PC-3 (cell line): ENCODE measurements around the gene LRRC52. TPM values are rescaled to one million over a fixed set of nuclear protein-coding genes. Genes with fewer than 3 reads are reported as not detected.

Source experiments
- ATAC-seq: fragments of 200-7000 bp; cut with Tn5 transposase; 2 replicates; pipeline ENCODE4 v1.9.1; 2020; ENCODE audit warnings: mild to moderate bottlenecking, moderate library complexity
- BruUV-seq: library from RNA; stranded (reverse); fragments of 400-500 nt; replicated peaks from 2 replicates; lab custom pipeline; 2021; lab: Mats Ljungman, UMichigan
- CTCF ChIA-PET: fragments of 300-600 bp; sonication (Branson Sonifier 250); formaldehyde crosslinking; loops from one replicate; lab custom pipeline; 2022; ENCODE audit warnings: antibody characterized with exemption; lab: Charles Lee
- POLR2A ChIA-PET: fragments of 300-600 bp; sonication (Branson Sonifier 250); formaldehyde crosslinking; loops from one replicate; lab custom pipeline; 2022; ENCODE audit warnings: antibody characterized with exemption; ENCODE audit not compliant: unreplicated experiment; lab: Charles Lee
- DNase-seq: peaks from one replicate; pipeline ENCODE4 v3.0.0-alpha.2; 2015
- H2AFZ ChIP-seq: fragments of 300-600 bp; sonication (generic); 2 replicates; pipeline ENCODE4 v1.6.0; 2016; ENCODE audit warnings: antibody characterized with exemption, low read length
- H3F3A ChIP-seq: fragments of 300-600 bp; sonication (generic); one replicate; pipeline ENCODE4 v1.6.0; 2017; ENCODE audit warnings: antibody characterized with exemption, low read length, control low read depth, mild to moderate bottlenecking; ENCODE audit not compliant: unreplicated experiment
- H3K27ac ChIP-seq: fragments of 300-600 bp; sonication (generic); 2 replicates; pipeline ENCODE4 v1.5.1; 2016; ENCODE audit warnings: mild to moderate bottlenecking, low read length
- H3K27me3 ChIP-seq: fragments of 300-600 bp; sonication (generic); 2 replicates; pipeline ENCODE4 v1.6.1; 2016; ENCODE audit warnings: low read length, mixed read lengths
- H3K36me3 ChIP-seq: fragments of 300-600 bp; sonication (generic); 2 replicates; pipeline ENCODE4 v1.6.1; 2016; ENCODE audit warnings: low read depth, mixed run types, low read length, mixed read lengths
- H3K4me1 ChIP-seq: fragments of 300-600 bp; sonication (generic); 2 replicates; pipeline ENCODE4 v1.5.1; 2016; ENCODE audit warnings: low read length; ENCODE audit not compliant: insufficient read depth
- H3K4me2 ChIP-seq: fragments of 300-600 bp; sonication (generic); 2 replicates; pipeline ENCODE4 v1.6.0; 2016; ENCODE audit warnings: low read length
- H3K4me3 ChIP-seq: fragments of 300-600 bp; sonication (generic); 2 replicates; pipeline ENCODE4 v1.5.1; 2016; ENCODE audit warnings: mild to moderate bottlenecking, low read length, mixed read lengths
- H3K79me2 ChIP-seq: fragments of 300-600 bp; sonication (generic); 2 replicates; pipeline ENCODE4 v1.6.1; 2017; ENCODE audit warnings: low read length, mixed read lengths
- H3K9ac ChIP-seq: fragments of 300-600 bp; sonication (generic); 2 replicates; pipeline ENCODE4 v1.6.0; 2016; ENCODE audit warnings: mild to moderate bottlenecking, low read length
- H3K9me2 ChIP-seq: fragments of 300-600 bp; sonication (generic); replicated peaks from 2 replicates; pipeline ENCODE4 v1.6.1; 2016; ENCODE audit warnings: mixed run types, low read length, mixed read lengths
- H3K9me3 ChIP-seq: fragments of 300-600 bp; sonication (generic); 2 replicates; pipeline ENCODE4 v1.6.1; 2016; ENCODE audit warnings: low read length, mixed read lengths
- H4K20me1 ChIP-seq: fragments of 300-600 bp; sonication (generic); 2 replicates; pipeline ENCODE4 v1.6.1; 2016; ENCODE audit warnings: low read length, mixed read lengths
- EZH2 ChIP-seq: fragments of 300-600 bp; sonication (generic); IDR thresholded peaks from one replicate; pipeline ENCODE4 v1.6.1; 2017; ENCODE audit warnings: antibody characterized with exemption, mild to moderate bottlenecking, low read length; ENCODE audit not compliant: unreplicated experiment
- EZH2phosphoT487 ChIP-seq: fragments of 300-600 bp; sonication (generic); IDR thresholded peaks from 2 replicates; pipeline ENCODE4 v1.6.1; 2018; ENCODE audit warnings: mild to moderate bottlenecking, antibody characterized with exemption, low read length, borderline replicate concordance
- intact Hi-C: fragments of 100-400 bp; cut with micrococcal nuclease; formaldehyde crosslinking; loops from 2 replicates; pipeline ENCODE4 v1.9.0; 2023
- total RNA-seq: library from RNA; depleted of rRNA; stranded (reverse); fragments of >200 nt; gene quantifications from 2 replicates; pipeline ENCODE4 v1.2.3, GENCODE V29; 2014
- TF ChIP-seq, protein P1 (sequence below): fragments of 300-600 bp; sonication (generic); conservative IDR thresholded peaks from 2 replicates; pipeline ENCODE4 v1.5.1; 2017; ENCODE audit warnings: antibody characterized with exemption, low read depth, mild to moderate bottlenecking, low read length

Gene LRRC52
- total RNA-seq, 1 experiment from 2014 or later = not detected

DNA sequence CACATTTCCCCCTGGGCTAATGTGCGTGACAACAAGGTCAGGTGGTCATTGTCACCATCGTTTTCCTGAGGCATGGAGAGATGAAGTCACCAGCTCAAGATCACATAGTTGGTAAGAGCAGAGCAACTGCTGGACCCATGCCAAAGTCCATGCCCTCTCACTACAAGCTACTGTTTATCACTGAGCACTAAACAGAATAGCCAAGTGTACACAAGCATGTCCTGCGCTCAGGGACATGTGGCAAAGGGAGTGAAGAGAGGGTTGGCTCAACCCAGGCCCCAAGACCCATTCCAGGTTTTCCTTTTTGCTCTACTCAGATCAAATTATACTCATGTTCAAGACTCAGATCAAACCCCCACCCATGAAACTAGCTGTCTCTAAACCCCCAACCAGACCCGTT is 20.8 kb downstream of the LRRC52 start:
- intact Hi-C loops = no loop called here

DNA sequence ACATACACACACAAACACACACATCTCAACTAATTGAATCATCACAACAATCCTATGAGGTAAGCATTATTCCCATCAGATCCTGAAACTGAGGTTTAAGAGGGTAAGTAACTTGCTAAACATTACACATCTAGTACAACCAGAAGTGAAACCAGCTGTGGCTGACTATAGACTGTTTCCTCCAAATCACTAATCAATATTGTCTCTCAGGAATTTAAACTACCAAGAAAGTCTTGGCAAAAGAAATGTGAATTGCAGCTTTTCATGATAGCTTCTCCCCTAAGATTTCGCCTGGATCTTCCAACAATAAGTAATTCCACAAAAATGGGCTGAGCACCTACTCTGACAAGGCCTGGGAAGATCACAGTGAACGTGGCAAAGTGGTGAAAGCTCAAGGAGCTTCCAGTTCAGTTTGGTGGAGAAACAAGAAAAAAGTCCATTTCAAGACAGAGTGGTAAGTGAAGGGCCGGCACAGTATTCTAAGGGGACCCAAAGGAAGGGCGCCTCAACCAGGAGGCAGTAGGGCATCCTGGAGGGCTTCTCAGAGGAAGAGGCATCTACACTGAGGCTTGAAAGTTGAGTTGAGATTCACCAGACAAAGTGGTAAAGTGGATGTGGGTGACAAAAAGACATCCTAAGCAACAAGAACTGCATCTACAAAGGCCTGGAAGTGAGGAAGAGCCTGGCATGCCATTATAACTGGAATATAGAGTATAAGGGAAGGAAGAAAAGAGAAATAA is 22.1 kb downstream of the LRRC52 start:
- ChIA-PET POLR2A (no interaction called here), CTCF (no interaction called here)
- H3K27ac ChIP-seq = no peak overlapping the region
- peaks cover 84% of the 10 kb centered on the region for H3K27me3 ChIP-seq
- H3K9me3 ChIP-seq = no peaks in the 10 kb centered on the region
- intact Hi-C loops = no loop called here
- DNase-seq (no peak), ATAC-seq (no peak)
- no peaks in the 10 kb centered on the region for H3K36me3 ChIP-seq
- H3K4me1 ChIP-seq = no peaks in the 10 kb centered on the region
- H3F3A ChIP-seq = no peaks in the 10 kb centered on the region
- BruUV-seq = no TSS peak
- no peak overlapping the region for H3K4me3 ChIP-seq
- H3K4me2 ChIP-seq = no peak overlapping the region
- H2AFZ ChIP-seq = no peak overlapping the region
- H3K9ac ChIP-seq = no peak overlapping the region
- no peaks in the 10 kb centered on the region for H4K20me1 ChIP-seq
- H3K9me2 ChIP-seq = no peaks in the 10 kb centered on the region
- no peaks in the 10 kb centered on the region for H3K79me2 ChIP-seq
- TF ChIP-seq, protein P1, sequence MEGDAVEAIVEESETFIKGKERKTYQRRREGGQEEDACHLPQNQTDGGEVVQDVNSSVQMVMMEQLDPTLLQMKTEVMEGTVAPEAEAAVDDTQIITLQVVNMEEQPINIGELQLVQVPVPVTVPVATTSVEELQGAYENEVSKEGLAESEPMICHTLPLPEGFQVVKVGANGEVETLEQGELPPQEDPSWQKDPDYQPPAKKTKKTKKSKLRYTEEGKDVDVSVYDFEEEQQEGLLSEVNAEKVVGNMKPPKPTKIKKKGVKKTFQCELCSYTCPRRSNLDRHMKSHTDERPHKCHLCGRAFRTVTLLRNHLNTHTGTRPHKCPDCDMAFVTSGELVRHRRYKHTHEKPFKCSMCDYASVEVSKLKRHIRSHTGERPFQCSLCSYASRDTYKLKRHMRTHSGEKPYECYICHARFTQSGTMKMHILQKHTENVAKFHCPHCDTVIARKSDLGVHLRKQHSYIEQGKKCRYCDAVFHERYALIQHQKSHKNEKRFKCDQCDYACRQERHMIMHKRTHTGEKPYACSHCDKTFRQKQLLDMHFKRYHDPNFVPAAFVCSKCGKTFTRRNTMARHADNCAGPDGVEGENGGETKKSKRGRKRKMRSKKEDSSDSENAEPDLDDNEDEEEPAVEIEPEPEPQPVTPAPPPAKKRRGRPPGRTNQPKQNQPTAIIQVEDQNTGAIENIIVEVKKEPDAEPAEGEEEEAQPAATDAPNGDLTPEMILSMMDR = no peak
- TF ChIP-seq EZH2 (no peak), EZH2phosphoT487 (no peak)

More for the DNA sequence above, 20.8 kb downstream of the LRRC52 start:
- no peaks in the 10 kb centered on the region for H3K9me2 ChIP-seq
- H3K36me3 ChIP-seq = no peaks in the 10 kb centered on the region
- no peak overlapping the region for H3K27ac ChIP-seq
- no peaks in the 10 kb centered on the region for H3K4me1 ChIP-seq
- no peak overlapping the region for H3K9ac ChIP-seq
- ChIA-PET CTCF (no interaction called here), POLR2A (no interaction called here)
- H2AFZ ChIP-seq = no peak overlapping the region
- no peaks in the 10 kb centered on the region for H3K9me3 ChIP-seq
- TF ChIP-seq, protein P1 = no peak
- TF ChIP-seq EZH2 (no peak), EZH2phosphoT487 (no peak)
- no peak for DNase-seq
- no peak overlapping the region for H3K4me3 ChIP-seq
- no TSS peak for BruUV-seq
- no peak for ATAC-seq
- no peaks in the 10 kb centered on the region for H3F3A ChIP-seq
- no peaks in the 10 kb centered on the region for H4K20me1 ChIP-seq
- peaks cover 83% of the 10 kb centered on the region for H3K27me3 ChIP-seq
- no peak overlapping the region for H3K4me2 ChIP-seq
- H3K79me2 ChIP-seq = no peaks in the 10 kb centered on the region

DNA sequence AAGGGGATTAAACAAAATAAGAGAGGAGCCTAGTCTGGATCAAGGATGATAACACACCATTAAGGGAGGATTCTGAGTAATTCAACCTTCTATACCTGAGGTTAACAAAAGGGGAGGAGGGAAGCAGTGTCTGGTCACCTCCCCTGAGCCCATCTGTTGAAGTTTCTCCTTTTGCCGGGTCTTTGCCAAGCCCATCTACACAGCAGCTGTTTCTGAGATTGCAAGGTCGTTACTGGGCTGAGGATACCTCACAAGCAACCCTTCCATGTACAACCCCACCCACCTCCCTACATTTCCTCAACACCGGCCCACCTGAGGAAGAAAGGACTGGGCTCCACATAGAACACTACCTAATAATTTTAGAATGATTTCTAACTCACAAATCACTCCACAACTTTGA is 26.3 kb downstream of the LRRC52 start:
- no peaks in the 10 kb centered on the region for H3K9me2 ChIP-seq
- no peak overlapping the region for H3K4me3 ChIP-seq
- DNase-seq (no peak), ATAC-seq (no peak)
- ChIA-PET POLR2A (no interaction called here), CTCF (no interaction called here)
- BruUV-seq = no TSS peak
- no peak overlapping the region for H2AFZ ChIP-seq
- no peak overlapping the region for H3K27ac ChIP-seq
- H3K4me1 ChIP-seq = no peaks in the 10 kb centered on the region
- TF ChIP-seq EZH2 (no peak), EZH2phosphoT487 (no peak)
- TF ChIP-seq, protein P1 = no peak
- no peaks in the 10 kb centered on the region for H3K79me2 ChIP-seq
- H4K20me1 ChIP-seq = no peaks in the 10 kb centered on the region
- H3K36me3 ChIP-seq = no peaks in the 10 kb centered on the region
- no peak overlapping the region for H3K4me2 ChIP-seq
- no peak overlapping the region for H3K9ac ChIP-seq
- H3K27me3 ChIP-seq = peaks cover 84% of the 10 kb centered on the region
- H3F3A ChIP-seq = no peaks in the 10 kb centered on the region
- intact Hi-C loops = no loop called here
- H3K9me3 ChIP-seq = no peaks in the 10 kb centered on the region
